GM19239 (cell line): Measurements from ENCODE around the gene DNAAF2.
"Not testable (repeated sequence)": the region's sequence is repeated elsewhere in the genome, so short reads cannot be mapped to it uniquely, and the experiment has no call there.

ENCODE experiments used
- DNase-seq: peaks from one replicate; pipeline ENCODE4 v3.0.0; 2011; ENCODE audit warnings: low spot score; ENCODE audit not compliant: insufficient read length
- FAIRE-seq: peaks from 2 replicates; lab custom pipeline; 2011; peaks lifted over from hg19 to GRCh38; lab: Jason Lieb, UNC

DNAAF2 gene

GRCh38 chr14:49634547-49635334 lies at the start of gene DNAAF2:
Gene DNAAF2, minus strand, starts transcription at chr14:49635244. Its CDS starts 95 bp downstream, at chr14:49635149.
- DNase-seq, result peak; percentile 23

GRCh38 chr14:49679271-49679670 lies 44.2 kb upstream of the DNAAF2 start:
- no peak for FAIRE-seq
- DNase-seq, result no peak

More at GRCh38 chr14:49634547-49635334, at the start of gene DNAAF2:
- no peak for FAIRE-seq

- FAIRE-seq (no peak), DNase-seq (no peak)
Measured at GRCh38 chr14:49677643-49678042, 42.6 kb upstream of the DNAAF2 start.

- no peak for FAIRE-seq
- no peak for DNase-seq
Measured at GRCh38 chr14:49673586-49673985, 38.5 kb upstream of the DNAAF2 start.

- FAIRE-seq, result no peak
Measured at GRCh38 chr14:49670475-49670874, 35.4 kb upstream of the DNAAF2 start.

GRCh38 chr14:49659526-49660455 lies 24.7 kb upstream of the DNAAF2 start:
- DNase-seq (no peak), FAIRE-seq (no peak)

More at GRCh38 chr14:49670475-49670874, 35.4 kb upstream of the DNAAF2 start:
- no peak for DNase-seq

GRCh38 chr14:49657500-49657899 lies 22.5 kb upstream of the DNAAF2 start:
- not testable (repeated sequence) for FAIRE-seq, DNase-seq

- DNase-seq, result no peak
- no peak for FAIRE-seq
Measured at GRCh38 chr14:49654511-49654910, 19.5 kb upstream of the DNAAF2 start.

GRCh38 chr14:49653508-49653907 lies 18.5 kb upstream of the DNAAF2 start:
- FAIRE-seq (no peak), DNase-seq (no peak)

GRCh38 chr14:49642163-49642562 lies 7.1 kb upstream of the DNAAF2 start:
- FAIRE-seq (no peak), DNase-seq (no peak)

GRCh38 chr14:49641697-49642129 lies 6.7 kb upstream of the DNAAF2 start:
- FAIRE-seq (peak; percentile 84), DNase-seq (no peak)

- FAIRE-seq (peak; percentile 64), DNase-seq (no peak)
Measured at GRCh38 chr14:49640540-49641417, 5.7 kb upstream of the DNAAF2 start.

GRCh38 chr14:49637534-49638078 lies 2.6 kb upstream of the DNAAF2 start:
- FAIRE-seq (no peak), DNase-seq (no peak)

GRCh38 chr14:49636866-49637265 lies 1.8 kb upstream of the DNAAF2 start:
- no peak for DNase-seq
- no peak for FAIRE-seq

- FAIRE-seq (peak; percentile 85), DNase-seq (peak; percentile 55)
Measured at GRCh38 chr14:49633640-49634546, 1.2 kb downstream of the DNAAF2 start.

GRCh38 chr14:49623941-49624839 lies 10.9 kb downstream of the DNAAF2 start:
- DNase-seq (no peak), FAIRE-seq (peak; percentile 44)

GRCh38 chr14:49623387-49623786 lies 11.7 kb downstream of the DNAAF2 start:
- DNase-seq, result no peak

More at GRCh38 chr14:49623387-49623786, 11.7 kb downstream of the DNAAF2 start:
- no peak for FAIRE-seq
